ENCODE data around the gene DHRS4L2. TPM values are rescaled to one million over a fixed set of nuclear protein-coding genes. Genes with fewer than 3 reads are reported as not detected.
"Not testable (repeated sequence)": the region's sequence is repeated elsewhere in the genome, so short reads cannot be mapped to it uniquely, and the experiment has no call there.

Gene DHRS4L2
- total RNA-seq, 1 donor from 2014 or later: 16.7 TPM

GRCh38 chr14:24037658-24038037 is 48.9 kb downstream of the DHRS4L2 start:
- TF ChIP-seq, protein P1, sequence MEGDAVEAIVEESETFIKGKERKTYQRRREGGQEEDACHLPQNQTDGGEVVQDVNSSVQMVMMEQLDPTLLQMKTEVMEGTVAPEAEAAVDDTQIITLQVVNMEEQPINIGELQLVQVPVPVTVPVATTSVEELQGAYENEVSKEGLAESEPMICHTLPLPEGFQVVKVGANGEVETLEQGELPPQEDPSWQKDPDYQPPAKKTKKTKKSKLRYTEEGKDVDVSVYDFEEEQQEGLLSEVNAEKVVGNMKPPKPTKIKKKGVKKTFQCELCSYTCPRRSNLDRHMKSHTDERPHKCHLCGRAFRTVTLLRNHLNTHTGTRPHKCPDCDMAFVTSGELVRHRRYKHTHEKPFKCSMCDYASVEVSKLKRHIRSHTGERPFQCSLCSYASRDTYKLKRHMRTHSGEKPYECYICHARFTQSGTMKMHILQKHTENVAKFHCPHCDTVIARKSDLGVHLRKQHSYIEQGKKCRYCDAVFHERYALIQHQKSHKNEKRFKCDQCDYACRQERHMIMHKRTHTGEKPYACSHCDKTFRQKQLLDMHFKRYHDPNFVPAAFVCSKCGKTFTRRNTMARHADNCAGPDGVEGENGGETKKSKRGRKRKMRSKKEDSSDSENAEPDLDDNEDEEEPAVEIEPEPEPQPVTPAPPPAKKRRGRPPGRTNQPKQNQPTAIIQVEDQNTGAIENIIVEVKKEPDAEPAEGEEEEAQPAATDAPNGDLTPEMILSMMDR (IDR thresholded peaks at IDR 0.05; ENCODE audit: insufficient read depth, low read length, poor library complexity, severe bottlenecking): no peak
- Histone ChIP-seq H3K36me3 (ENCODE audit: control insufficient read depth, insufficient read depth, low read length) (no peaks in the 10 kb centered on the region), H3K27me3 (ENCODE audit: control insufficient read depth, insufficient read depth, low read length) (peaks cover under 1% of the 10 kb centered on the region), H3K4me3 (ENCODE audit: low read depth, low read length) (no peak overlapping the region)
- no peak for DNase-seq (ENCODE audit: low read depth)

GRCh38 chr14:24038686-24039085 is 50.0 kb downstream of the DHRS4L2 start:
- Histone ChIP-seq H3K27me3 (ENCODE audit: control insufficient read depth, insufficient read depth, low read length) (peaks cover 2% of the 10 kb centered on the region), H3K36me3 (ENCODE audit: control insufficient read depth, insufficient read depth, low read length) (no peaks in the 10 kb centered on the region), H3K4me3 (ENCODE audit: low read depth, low read length) (no peak overlapping the region)
- DNase-seq (ENCODE audit: low read depth): no peak
- TF ChIP-seq, protein P1 (IDR thresholded peaks at IDR 0.05; ENCODE audit: insufficient read depth, low read length, poor library complexity, severe bottlenecking): no peak

GRCh38 chr14:24040692-24041091 is 52.0 kb downstream of the DHRS4L2 start:
- TF ChIP-seq, protein P1 (IDR thresholded peaks at IDR 0.05; ENCODE audit: insufficient read depth, low read length, poor library complexity, severe bottlenecking): no peak
- Histone ChIP-seq H3K36me3 (ENCODE audit: control insufficient read depth, insufficient read depth, low read length) (no peaks in the 10 kb centered on the region), H3K4me3 (ENCODE audit: low read depth, low read length) (no peak overlapping the region), H3K27me3 (ENCODE audit: control insufficient read depth, insufficient read depth, low read length) (peaks cover 2% of the 10 kb centered on the region)
- no peak for DNase-seq (ENCODE audit: low read depth)

- peaks cover 2% of the 10 kb centered on the region for H3K27me3 ChIP-seq (ENCODE audit: control insufficient read depth, insufficient read depth, low read length)
- TF ChIP-seq, protein P1 (IDR thresholded peaks at IDR 0.05; ENCODE audit: insufficient read depth, low read length, poor library complexity, severe bottlenecking): no peak
- H3K36me3 ChIP-seq (ENCODE audit: control insufficient read depth, insufficient read depth, low read length): no peaks in the 10 kb centered on the region
- H3K4me3 ChIP-seq (ENCODE audit: low read depth, low read length): no peak overlapping the region
- DNase-seq (ENCODE audit: low read depth): no peak
Measured at GRCh38 chr14:24042746-24043145, 54.0 kb downstream of the DHRS4L2 start.

DNA sequence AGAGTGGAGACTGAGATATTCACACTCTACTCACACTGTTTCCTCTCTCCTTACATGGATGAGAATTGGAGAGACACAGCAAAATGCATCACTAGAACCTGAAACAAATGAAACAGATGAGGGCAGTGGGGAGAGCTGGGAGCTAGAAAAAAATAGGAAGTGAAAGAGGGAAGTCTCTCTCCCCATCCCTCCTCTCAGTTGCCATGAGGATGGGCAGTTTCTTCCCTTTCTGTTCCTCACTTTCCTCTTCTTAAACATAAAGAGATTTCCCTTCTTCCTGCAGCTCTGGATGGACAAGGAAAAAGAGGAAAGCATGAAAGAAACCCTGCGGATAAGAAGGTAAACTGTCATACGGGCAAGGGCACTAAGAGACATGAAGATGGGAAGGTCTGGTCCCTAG is 60.3 kb downstream of the DHRS4L2 start:
- DNase-seq (ENCODE audit: low read depth); H3K4me3 ChIP-seq (ENCODE audit: low read depth, low read length); H3K36me3 ChIP-seq (ENCODE audit: control insufficient read depth, insufficient read depth, low read length): not testable (repeated sequence)
- H3K27me3 ChIP-seq (ENCODE audit: control insufficient read depth, insufficient read depth, low read length): peaks cover 17% of the 10 kb centered on the region

DNA sequence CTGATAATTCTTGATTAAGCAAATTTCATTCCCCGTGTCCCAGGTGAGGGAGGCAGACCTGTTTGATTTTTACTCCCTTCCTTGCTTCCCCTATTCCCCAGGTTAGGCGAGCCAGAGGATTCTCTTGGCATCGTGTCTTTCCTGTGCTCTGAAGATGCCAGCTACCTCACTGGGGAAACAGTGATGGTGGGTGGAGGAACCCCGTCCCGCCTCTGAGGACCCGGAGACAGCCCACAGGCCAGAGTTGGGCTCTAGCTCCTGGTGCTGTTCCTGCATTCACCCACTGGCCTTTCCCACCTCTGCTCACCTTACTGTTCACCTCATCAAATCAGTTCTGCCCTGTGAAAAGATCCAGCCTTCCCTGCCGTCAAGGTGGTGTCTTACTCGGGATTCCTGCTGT is 62.0 kb downstream of the DHRS4L2 start:
- not testable (repeated sequence) for H3K36me3 ChIP-seq (ENCODE audit: control insufficient read depth, insufficient read depth, low read length); DNase-seq (ENCODE audit: low read depth)

GRCh38 chr14:24051176-24051788 is 62.6 kb downstream of the DHRS4L2 start:
- H3K27me3 ChIP-seq (ENCODE audit: control insufficient read depth, insufficient read depth, low read length): peaks cover 24% of the 10 kb centered on the region
- no peaks in the 10 kb centered on the region for H3K36me3 ChIP-seq (ENCODE audit: control insufficient read depth, insufficient read depth, low read length)
- TF ChIP-seq, protein P1 (IDR thresholded peaks at IDR 0.05; ENCODE audit: insufficient read depth, low read length, poor library complexity, severe bottlenecking): no peak
- DNase-seq (ENCODE audit: low read depth): no peak
- peak overlapping the region; percentile 43 for H3K4me3 ChIP-seq (ENCODE audit: low read depth, low read length)

More for the DNA sequence above, 62.0 kb downstream of the DHRS4L2 start:
- peaks cover 22% of the 10 kb centered on the region for H3K27me3 ChIP-seq (ENCODE audit: control insufficient read depth, insufficient read depth, low read length)
- H3K4me3 ChIP-seq (ENCODE audit: low read depth, low read length): not testable (repeated sequence)

Data from kidney epithelial cell (primary cell).